ENCODE data around the gene SPATS2.

The SPATS2 gene

DNA sequence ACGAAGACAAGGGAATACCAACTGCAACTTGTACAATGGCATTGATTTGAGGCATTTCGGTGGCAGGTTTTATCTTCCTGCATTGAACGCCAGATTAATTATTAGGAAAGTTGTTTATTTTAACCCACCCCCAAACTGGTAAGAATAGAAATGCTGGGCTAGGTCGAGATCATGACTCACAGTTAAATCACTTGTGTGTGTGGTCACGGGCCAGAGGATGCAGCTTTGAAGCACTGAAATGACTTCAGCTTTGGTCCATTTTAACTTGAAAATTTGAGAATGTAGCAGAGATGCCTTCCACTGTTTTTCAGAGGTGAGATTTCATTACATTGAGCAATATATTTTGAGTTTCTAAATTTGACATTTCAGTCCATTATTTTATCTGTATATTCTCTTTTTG is 148.0 kb downstream of the SPATS2 start:
- no peak overlapping the region for H3K9ac ChIP-seq (ENCODE audit: low read length)
- no peak overlapping the region for H3K4me2 ChIP-seq (ENCODE audit: low read depth, low read length, poor library complexity, severe bottlenecking)
- no peaks in the 10 kb centered on the region for H3K9me3 ChIP-seq (ENCODE audit: insufficient read depth, low read length)
- H2AFZ ChIP-seq (ENCODE audit: low read depth, low read length, severe bottlenecking): no peak overlapping the region
- TF ChIP-seq, protein P1, sequence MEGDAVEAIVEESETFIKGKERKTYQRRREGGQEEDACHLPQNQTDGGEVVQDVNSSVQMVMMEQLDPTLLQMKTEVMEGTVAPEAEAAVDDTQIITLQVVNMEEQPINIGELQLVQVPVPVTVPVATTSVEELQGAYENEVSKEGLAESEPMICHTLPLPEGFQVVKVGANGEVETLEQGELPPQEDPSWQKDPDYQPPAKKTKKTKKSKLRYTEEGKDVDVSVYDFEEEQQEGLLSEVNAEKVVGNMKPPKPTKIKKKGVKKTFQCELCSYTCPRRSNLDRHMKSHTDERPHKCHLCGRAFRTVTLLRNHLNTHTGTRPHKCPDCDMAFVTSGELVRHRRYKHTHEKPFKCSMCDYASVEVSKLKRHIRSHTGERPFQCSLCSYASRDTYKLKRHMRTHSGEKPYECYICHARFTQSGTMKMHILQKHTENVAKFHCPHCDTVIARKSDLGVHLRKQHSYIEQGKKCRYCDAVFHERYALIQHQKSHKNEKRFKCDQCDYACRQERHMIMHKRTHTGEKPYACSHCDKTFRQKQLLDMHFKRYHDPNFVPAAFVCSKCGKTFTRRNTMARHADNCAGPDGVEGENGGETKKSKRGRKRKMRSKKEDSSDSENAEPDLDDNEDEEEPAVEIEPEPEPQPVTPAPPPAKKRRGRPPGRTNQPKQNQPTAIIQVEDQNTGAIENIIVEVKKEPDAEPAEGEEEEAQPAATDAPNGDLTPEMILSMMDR (IDR thresholded peaks at IDR 0.05; ENCODE audit: insufficient read depth, low read length, poor library complexity, severe bottlenecking): no peak
- TF ChIP-seq EZH2phosphoT487 (conservative IDR thresholded peaks at IDR 0.05; ENCODE audit: low read length): no peak
- no peak overlapping the region for H3K27ac ChIP-seq (ENCODE audit: low read depth, low read length)
- H3K79me2 ChIP-seq (ENCODE audit: insufficient read depth, low read length): no peaks in the 10 kb centered on the region
- no peak overlapping the region for H3K4me3 ChIP-seq (ENCODE audit: insufficient read depth, low read length, poor library complexity, severe bottlenecking)
- no peaks in the 10 kb centered on the region for H3K36me3 ChIP-seq (ENCODE audit: low read length)
- no peaks in the 10 kb centered on the region for H3K27me3 ChIP-seq (ENCODE audit: low read length)
- H3F3A ChIP-seq (ENCODE audit: insufficient read depth): peaks cover 22% of the 10 kb centered on the region
- no peaks in the 10 kb centered on the region for H3K9me2 ChIP-seq (replicated peaks; ENCODE audit: insufficient read depth, low read length)
- no peaks in the 10 kb centered on the region for H4K20me1 ChIP-seq (ENCODE audit: low read depth, low read length)

DNA sequence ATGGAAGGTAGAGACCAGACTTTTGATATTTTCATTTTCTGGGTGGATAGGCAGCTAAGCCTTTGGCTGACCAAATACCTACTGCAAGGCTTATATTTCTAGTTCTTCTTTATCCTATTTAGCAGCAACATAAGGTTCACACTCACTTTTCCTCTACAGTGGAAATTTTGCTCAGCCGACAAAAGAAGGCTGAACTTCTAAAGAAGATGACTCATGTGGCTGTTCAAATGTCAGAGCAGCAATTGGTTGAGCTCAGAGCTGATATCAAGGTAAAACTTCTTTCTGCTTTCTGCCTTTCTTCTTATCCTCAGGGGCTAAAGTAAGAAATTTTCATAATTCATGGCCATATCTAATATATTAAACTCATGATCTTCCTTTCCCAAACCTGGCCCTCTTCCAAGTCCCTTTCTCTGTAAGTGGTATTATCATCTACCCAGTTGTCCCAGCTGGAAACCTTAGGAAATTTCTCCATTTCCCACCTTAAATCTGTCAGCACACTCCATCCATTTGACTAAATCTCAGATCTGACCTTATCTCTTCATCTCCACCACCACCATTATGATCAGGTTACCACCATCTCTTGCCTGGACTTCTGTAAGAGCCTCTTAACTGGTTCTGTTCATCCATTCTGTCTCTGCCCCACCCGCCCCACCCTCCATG is 151.8 kb downstream of the SPATS2 start:
- TF ChIP-seq, protein P1 (IDR thresholded peaks at IDR 0.05; ENCODE audit: insufficient read depth, low read length, poor library complexity, severe bottlenecking): no peak
- TF ChIP-seq EZH2phosphoT487 (conservative IDR thresholded peaks at IDR 0.05; ENCODE audit: low read length): no peak

DNA sequence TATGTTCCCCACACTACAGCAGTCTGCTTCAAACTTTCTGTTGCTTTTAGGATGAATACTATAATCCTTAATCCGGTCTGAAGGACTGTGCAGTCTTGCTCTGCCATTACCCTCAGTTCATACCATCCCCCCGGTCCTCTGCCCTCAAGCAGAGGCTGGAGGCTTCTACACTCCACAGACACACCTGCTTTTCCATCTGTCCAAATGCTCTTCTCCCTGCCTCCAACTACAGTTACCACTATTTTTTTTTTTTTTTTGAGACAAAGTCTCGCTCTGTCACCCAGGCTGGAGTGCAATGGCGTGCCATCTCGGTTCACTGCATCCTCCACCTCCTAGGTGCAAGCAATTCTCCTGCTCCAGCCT is 152.3 kb downstream of the SPATS2 start:
- H3K4me3 ChIP-seq (ENCODE audit: insufficient read depth, low read length, poor library complexity, severe bottlenecking): no peak overlapping the region
- no peak overlapping the region for H2AFZ ChIP-seq (ENCODE audit: low read depth, low read length, severe bottlenecking)
- H3K9me3 ChIP-seq (ENCODE audit: insufficient read depth, low read length): no peaks in the 10 kb centered on the region
- H3K36me3 ChIP-seq (ENCODE audit: low read length): peaks cover 4% of the 10 kb centered on the region; the same call in 1 of the 2 replicates
- TF ChIP-seq, protein P1 (IDR thresholded peaks at IDR 0.05; ENCODE audit: insufficient read depth, low read length, poor library complexity, severe bottlenecking): no peak
- no peak for TF ChIP-seq EZH2phosphoT487 (conservative IDR thresholded peaks at IDR 0.05; ENCODE audit: low read length)
- H4K20me1 ChIP-seq (ENCODE audit: low read depth, low read length): no peaks in the 10 kb centered on the region
- H3K79me2 ChIP-seq (ENCODE audit: insufficient read depth, low read length): no peaks in the 10 kb centered on the region
- peaks cover 5% of the 10 kb centered on the region; the same call in 1 of the 2 replicates for H3F3A ChIP-seq (ENCODE audit: insufficient read depth)
- no peaks in the 10 kb centered on the region for H3K27me3 ChIP-seq (ENCODE audit: low read length)
- H3K9me2 ChIP-seq (replicated peaks; ENCODE audit: insufficient read depth, low read length): no peaks in the 10 kb centered on the region
- H3K9ac ChIP-seq (ENCODE audit: low read length): no peak overlapping the region
- no peak overlapping the region for H3K27ac ChIP-seq (ENCODE audit: low read depth, low read length)
- no peak overlapping the region for H3K4me2 ChIP-seq (ENCODE audit: low read depth, low read length, poor library complexity, severe bottlenecking)

More for the DNA sequence above, 151.8 kb downstream of the SPATS2 start:
- Histone ChIP-seq H3K27me3 (ENCODE audit: low read length) (no peaks in the 10 kb centered on the region), H3K9me3 (ENCODE audit: insufficient read depth, low read length) (no peaks in the 10 kb centered on the region), H3K4me2 (ENCODE audit: low read depth, low read length, poor library complexity, severe bottlenecking) (no peak overlapping the region), H3K9me2 (replicated peaks; ENCODE audit: insufficient read depth, low read length) (no peaks in the 10 kb centered on the region), H3K79me2 (ENCODE audit: insufficient read depth, low read length) (no peaks in the 10 kb centered on the region), H4K20me1 (ENCODE audit: low read depth, low read length) (no peaks in the 10 kb centered on the region), H3K36me3 (ENCODE audit: low read length) (peaks cover 4% of the 10 kb centered on the region; the same call in 1 of the 2 replicates), H3K9ac (ENCODE audit: low read length) (no peak overlapping the region), H3K27ac (ENCODE audit: low read depth, low read length) (no peak overlapping the region), H3F3A (ENCODE audit: insufficient read depth) (peaks cover 5% of the 10 kb centered on the region; the same call in 1 of the 2 replicates), H3K4me3 (ENCODE audit: insufficient read depth, low read length, poor library complexity, severe bottlenecking) (no peak overlapping the region), H2AFZ (ENCODE audit: low read depth, low read length, severe bottlenecking) (no peak overlapping the region)

Data from SU-DHL-6 (cell line).